SH-SY5Y (cell line): Measurements from ENCODE around the gene PSD.

Source experiments
- GATA2 ChIP-seq: IDR thresholded peaks from 2 replicates; pipeline ENCODE4 v1.6.1; 2011; ENCODE audit warnings: mild to moderate bottlenecking, low read depth, low read length
- GATA3 ChIP-seq: IDR thresholded peaks from 2 replicates; pipeline ENCODE4 v1.6.1; 2011; ENCODE audit warnings: low read depth, mild to moderate bottlenecking, low read length, moderate library complexity

DNA sequence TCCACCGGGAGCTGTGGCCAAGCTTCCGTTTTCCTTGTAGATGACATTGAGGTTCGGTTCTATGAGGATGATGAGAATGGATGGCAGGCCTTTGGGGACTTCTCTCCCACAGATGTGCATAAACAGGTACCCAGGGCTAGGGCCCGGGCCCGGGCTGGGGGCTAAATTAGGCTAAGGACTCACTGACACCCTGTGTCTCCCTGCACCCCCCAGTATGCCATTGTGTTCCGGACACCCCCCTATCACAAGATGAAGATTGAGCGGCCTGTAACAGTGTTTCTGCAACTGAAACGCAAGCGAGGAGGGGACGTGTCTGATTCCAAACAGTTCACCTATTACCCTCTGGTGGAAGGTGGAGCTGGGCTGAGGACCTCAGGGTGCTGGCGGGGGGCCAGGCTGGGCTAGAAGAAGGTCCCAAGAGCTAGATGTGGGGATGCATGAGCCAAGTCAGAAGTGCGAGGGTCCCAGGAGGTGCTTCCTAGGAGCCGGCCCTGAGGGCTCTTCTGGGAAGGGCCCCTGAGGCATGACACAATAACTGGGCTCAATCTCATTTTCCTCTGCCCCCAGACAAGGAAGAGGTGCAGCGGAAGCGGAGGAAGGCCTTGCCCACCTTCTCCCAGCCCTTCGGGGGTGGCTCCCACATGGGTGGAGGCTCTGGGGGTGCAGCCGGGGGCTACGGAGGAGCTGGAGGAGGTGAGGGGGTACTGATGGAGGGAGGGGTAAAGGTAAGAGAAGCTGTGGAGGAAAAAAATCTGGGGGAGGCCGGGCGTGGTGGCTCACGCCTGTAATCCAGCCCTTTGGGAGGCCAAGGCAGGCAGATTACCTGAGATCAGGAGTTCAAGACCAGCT, 20.2 kb downstream of the PSD start:
- TF ChIP-seq GATA2: no peak
- TF ChIP-seq GATA3: no peak
